Neural cell (in vitro differentiated cells): Measurements from ENCODE around the gene ANGEL2.
"Not testable (repeated sequence)": the region's sequence is repeated elsewhere in the genome, so short reads cannot be mapped to it uniquely, and the experiment has no call there.

Experiments
- CTCF ChIP-seq: fragments of 450-650 bp; IDR thresholded peaks from 2 replicates; pipeline ENCODE4 v1.5.1; 2014; ENCODE audit warnings: antibody characterized with exemption, mild to moderate bottlenecking, moderate library complexity; ENCODE audit not compliant: poor library complexity, severe bottlenecking
- EP300 ChIP-seq: fragments of 450-650 bp; conservative IDR thresholded peaks from 2 replicates; pipeline ENCODE4 v1.6.1; 2014; ENCODE audit warnings: antibody characterized with exemption, mild to moderate bottlenecking, moderate library complexity; ENCODE audit not compliant: poor library complexity, severe bottlenecking
- MXI1 ChIP-seq: fragments of 450-650 bp; conservative IDR thresholded peaks from 2 replicates; pipeline ENCODE4 v1.6.1; 2014; ENCODE audit warnings: antibody characterized with exemption, mild to moderate bottlenecking; ENCODE audit not compliant: poor library complexity, severe bottlenecking
- POLR2AphosphoS5 ChIP-seq: IDR thresholded peaks from 2 replicates; pipeline ENCODE4 v1.6.1; 2012
- RAD21 ChIP-seq: fragments of 450-650 bp; conservative IDR thresholded peaks from 2 replicates; pipeline ENCODE4 v1.6.1; 2014; ENCODE audit warnings: antibody characterized with exemption, mild to moderate bottlenecking, moderate library complexity
- REST ChIP-seq: IDR thresholded peaks from 2 replicates; pipeline ENCODE4 v1.6.1; 2012; ENCODE audit warnings: borderline replicate concordance
- SMC3 ChIP-seq: fragments of 450-650 bp; conservative IDR thresholded peaks from 2 replicates; pipeline ENCODE4 v1.6.1; 2014; ENCODE audit warnings: antibody characterized with exemption, mild to moderate bottlenecking, moderate library complexity; ENCODE audit not compliant: poor library complexity
- TAF1 ChIP-seq: IDR thresholded peaks from 2 replicates; pipeline ENCODE4 v1.6.1; 2012; ENCODE audit warnings: low read depth

GRCh38 chr1:213045321-213046226, 29.9 kb upstream of the ANGEL2 start:
- not testable (repeated sequence) for TF ChIP-seq CTCF, EP300, TAF1, POLR2AphosphoS5, REST, SMC3, RAD21, MXI1
